HG03064 (cell line): ENCODE measurements around the gene USP48.
A peak's percentile ranks its signal among the peaks of the same experiment; 100 is the strongest.
"Not testable (repeated sequence)": the region's sequence is repeated elsewhere in the genome, so short reads cannot be mapped to it uniquely, and the experiment has no call there.

Source experiments
- ATAC-seq: cut with Tn5 transposase; IDR thresholded peaks from one replicate; pipeline ENCODE4 v1.9.1; 2021; ENCODE audit warnings: low read depth; ENCODE audit not compliant: unreplicated experiment

Gene USP48

GRCh38 chr1:21814981-21815582 lies 32.1 kb upstream of the USP48 start:
- ATAC-seq: no peak

GRCh38 chr1:21814241-21814918 lies 31.4 kb upstream of the USP48 start:
- ATAC-seq: no peak

- no peak for ATAC-seq
Measured at GRCh38 chr1:21813542-21813941, 30.6 kb upstream of the USP48 start.

DNA sequence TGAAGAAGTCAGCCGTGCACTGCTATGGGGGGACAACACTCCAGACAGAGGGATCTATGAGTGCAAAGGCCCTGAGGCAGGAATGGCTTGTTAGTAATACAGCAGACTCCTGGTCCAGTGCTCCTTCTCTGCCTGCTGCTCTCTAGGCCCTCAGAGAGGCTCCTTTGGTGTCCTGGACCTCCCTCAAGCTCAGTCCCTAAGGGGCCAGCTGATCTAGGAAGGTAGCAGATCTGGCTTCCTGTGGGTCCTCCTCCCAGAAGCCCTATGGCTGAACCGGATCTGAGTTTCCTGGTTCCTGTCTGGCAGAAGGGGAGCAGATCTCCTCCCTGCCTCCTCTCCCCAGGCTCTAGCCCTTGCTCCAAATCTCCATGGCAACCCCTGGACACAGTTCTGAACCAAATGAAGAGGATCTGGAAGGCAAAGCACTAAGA lies 28.9 kb upstream of the USP48 start, which contains the start of gene LDLRAD2:
LDLRAD2 (plus strand) TSS at position 391 of the 431 bp plus-strand sequence. CDS start 187 bp downstream, outside the sequence.
- ATAC-seq: no peak

GRCh38 chr1:21804536-21804935 lies 21.6 kb upstream of the USP48 start:
- ATAC-seq: no peak

DNA sequence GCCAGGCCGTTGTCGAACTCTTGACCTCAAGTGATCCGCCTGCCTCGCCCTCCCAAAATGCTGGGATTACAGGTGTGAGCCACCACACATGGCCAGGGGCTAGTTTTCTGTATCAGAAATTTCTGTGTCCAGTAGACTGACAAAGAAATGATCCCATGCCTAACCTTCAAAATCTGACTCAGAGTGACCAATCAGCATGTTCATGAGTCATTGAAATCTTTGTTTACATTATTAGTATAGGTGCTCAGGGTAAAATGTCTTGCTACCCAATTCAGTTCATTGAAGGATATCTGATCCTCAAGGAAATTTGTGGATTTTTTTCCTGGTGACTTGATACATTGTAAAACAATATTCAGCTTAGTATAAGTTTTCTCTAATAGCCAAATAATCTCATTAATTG lies 18.2 kb upstream of the USP48 start:
- no peak for ATAC-seq

DNA sequence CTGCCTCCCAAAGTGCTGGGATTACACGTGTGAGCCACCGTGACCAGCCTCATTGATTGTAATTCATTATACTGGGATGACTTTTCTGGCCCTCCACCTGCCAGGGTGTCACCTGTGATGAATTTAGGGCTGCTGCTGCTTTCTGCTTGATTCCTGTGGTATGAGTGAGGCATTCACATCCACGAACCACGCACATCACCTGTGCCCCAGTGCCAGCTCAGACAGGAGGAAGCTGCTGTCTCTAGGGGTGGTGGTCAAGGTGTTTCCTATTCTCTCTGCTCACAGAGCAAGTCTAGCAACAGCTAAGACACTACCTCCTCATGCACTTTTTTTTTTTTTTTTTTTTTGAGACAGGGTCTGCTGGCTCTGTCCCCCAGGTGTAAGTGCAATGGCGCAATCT lies 16.8 kb upstream of the USP48 start:
- ATAC-seq: no peak

GRCh38 chr1:21795075-21795474 lies 12.1 kb upstream of the USP48 start:
- no peak for ATAC-seq

GRCh38 chr1:21794656-21795055 lies 11.7 kb upstream of the USP48 start:
- no peak for ATAC-seq

DNA sequence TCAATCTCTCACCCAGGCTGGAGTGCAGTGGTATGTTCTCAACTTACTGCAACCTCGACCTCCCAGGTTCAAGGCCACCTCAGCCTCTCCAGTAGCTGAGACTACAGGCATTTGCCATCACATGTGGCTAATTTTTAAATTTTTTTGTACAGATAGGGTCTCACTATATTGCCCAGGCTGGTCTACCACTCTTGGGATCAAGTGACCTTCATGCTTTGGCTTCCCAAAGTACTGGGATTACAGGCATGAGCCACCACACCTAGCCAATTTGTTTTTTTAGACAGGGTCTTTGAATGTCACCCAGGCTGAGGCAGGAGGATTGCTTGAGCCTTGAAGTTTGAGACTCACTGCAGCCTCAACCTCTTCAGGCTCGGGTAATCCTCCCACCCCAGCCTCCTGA lies 10.2 kb upstream of the USP48 start:
- no peak for ATAC-seq

GRCh38 chr1:21786640-21787039 lies 3.7 kb upstream of the USP48 start:
- ATAC-seq: no peak

GRCh38 chr1:21785764-21786163 lies 2.8 kb upstream of the USP48 start:
- not testable (repeated sequence) for ATAC-seq

GRCh38 chr1:21783679-21784603 lies 992 bp upstream of the USP48 start:
- ATAC-seq: peak; percentile 58

DNA sequence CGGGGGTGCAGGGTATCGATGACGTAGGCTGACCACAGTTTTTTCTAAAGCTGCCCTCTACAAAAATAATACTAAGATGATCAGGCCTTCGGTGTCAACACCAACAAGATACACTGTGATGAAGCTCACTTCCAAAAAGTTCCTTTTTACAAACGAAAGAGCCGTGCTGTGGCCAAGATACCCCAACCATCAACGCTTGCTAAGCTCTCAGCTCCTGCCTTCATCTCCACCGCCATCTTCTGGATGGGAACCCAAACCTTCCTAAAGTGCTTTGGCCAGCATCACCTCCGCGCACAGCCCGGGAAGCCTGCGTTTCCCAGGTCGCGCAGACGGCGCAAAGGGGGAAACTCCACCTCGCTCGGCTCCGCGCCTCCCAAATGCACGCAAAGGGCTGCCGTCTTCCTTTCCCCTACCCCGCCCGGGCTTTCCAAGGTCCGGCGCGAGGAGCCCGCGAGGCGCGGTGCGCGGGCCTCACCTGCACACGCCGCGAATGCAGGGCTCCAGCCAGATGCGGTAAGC lies 541 bp downstream of the USP48 start:
- peak; percentile 18 for ATAC-seq

GRCh38 chr1:21781815-21782348 lies 1.1 kb downstream of the USP48 start:
- peak; percentile 14 for ATAC-seq

DNA sequence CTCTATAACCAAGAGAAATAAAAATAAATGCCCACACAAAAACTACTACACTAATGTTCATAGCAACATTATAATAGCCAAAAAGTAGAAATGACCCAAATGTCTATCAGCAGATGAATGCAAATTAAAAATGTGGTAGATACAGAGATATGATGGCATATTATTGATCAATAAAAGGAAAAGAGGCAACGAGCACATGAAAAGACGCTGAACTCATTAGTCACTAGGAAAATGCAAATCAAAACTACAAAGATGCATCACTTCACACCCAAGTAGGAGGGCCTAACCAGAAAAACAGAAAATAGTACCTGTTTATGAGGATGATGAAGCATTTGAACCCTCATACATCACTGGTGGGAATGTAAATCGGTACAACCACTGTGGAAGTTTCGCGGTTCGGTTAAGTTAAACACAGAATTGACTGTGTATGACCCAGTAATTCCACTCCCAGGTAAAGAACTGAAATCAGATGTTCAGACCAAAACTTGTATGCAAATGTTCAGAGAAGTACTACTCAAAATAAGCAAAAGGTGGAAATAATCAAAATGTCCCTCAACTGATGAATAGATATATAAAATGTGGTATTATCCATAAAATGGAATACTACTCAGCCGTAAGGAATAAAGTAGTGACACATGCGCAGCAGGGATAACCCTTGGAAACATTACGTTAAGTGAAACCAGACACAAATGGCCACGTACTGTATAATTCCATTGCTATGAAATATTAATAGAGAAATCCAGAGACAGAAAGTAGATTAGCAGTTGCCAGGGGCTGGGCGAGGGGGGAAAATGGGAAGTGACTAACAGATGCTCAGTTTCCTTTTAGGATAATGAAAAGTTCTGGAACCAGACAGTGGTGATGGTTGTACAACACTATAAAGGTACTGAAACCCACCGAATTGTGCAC lies 3.1 kb downstream of the USP48 start:
- no peak for ATAC-seq

- ATAC-seq: no peak
Measured at GRCh38 chr1:21778405-21778727, 4.6 kb downstream of the USP48 start.

DNA sequence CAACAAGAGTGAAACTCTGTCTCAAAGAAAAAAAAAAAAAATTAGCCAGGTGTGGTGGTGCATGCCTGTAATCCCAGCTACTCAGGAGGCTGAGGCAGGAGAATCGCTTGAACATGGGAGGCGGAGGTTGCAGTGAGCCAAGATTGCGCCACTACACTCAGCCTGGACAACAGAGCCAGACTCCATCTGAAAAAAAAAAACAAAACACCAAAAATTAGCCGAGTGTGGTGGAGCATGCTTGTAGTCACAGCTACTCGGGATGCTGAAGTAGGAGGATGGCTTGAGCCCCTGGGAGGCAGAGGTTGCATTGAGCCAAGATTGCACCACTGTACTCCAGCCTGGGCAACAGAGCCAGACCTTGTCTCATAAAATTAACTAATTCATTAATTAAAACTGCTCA lies 6.0 kb downstream of the USP48 start:
- not testable (repeated sequence) for ATAC-seq

GRCh38 chr1:21775985-21776562 lies 6.9 kb downstream of the USP48 start:
- no peak for ATAC-seq

GRCh38 chr1:21775550-21775914 lies 7.4 kb downstream of the USP48 start:
- ATAC-seq: no peak
